IMR-90 (cell line): ENCODE measurements around the gene GLDC. TPM values are rescaled to one million over a fixed set of nuclear protein-coding genes. Genes with fewer than 3 reads are reported as not detected.

ENCODE experiments used
- ATAC-seq: fragments of 200-7000 bp; cut with Tn5 transposase; 2 replicates; pipeline ENCODE4 v1.9.1; 2020; ENCODE audit warnings: low read depth, mild to moderate bottlenecking, moderate library complexity
- BruUV-seq: library from RNA; stranded (reverse); fragments of 400-500 nt; replicated peaks from 2 replicates; lab custom pipeline; 2021; lab: Mats Ljungman, UMichigan
- CTCF ChIA-PET: fragments of 300-600 bp; formaldehyde crosslinking; extraction: SDS; loops from one replicate; lab custom pipeline; 2021; ENCODE audit warnings: antibody characterized with exemption; lab: Yijun Ruan, JAX
- POLR2A ChIA-PET: fragments of 300-600 bp; sonication (Branson Sonifier 250); formaldehyde crosslinking; loops from one replicate; lab custom pipeline; 2022; ENCODE audit warnings: antibody characterized with exemption; ENCODE audit not compliant: unreplicated experiment; lab: Charles Lee
- DNase-seq: peaks from one replicate; pipeline ENCODE4 v3.0.0; 2013
- H2AFZ ChIP-seq: replicated peaks from 2 replicates; pipeline ENCODE3; 2013; ENCODE audit warnings: low read length, mild to moderate bottlenecking; ENCODE audit not compliant: poor library complexity
- H2AK5ac ChIP-seq: 2 replicates; pipeline ENCODE4 v1.6.1; 2013; ENCODE audit warnings: low read depth, low read length, inconsistent platforms
- H2AK9ac ChIP-seq: replicated peaks from 2 replicates; pipeline ENCODE3; 2013; ENCODE audit warnings: mild to moderate bottlenecking, low read depth, low read length, moderate library complexity; ENCODE audit not compliant: poor library complexity
- H2BK120ac ChIP-seq: 2 replicates; pipeline ENCODE4 v1.6.1; 2013; ENCODE audit warnings: low read depth, low read length, inconsistent platforms
- H2BK15ac ChIP-seq: 3 replicates; pipeline ENCODE4 v1.6.1; 2013; ENCODE audit warnings: low read depth, low read length, inconsistent platforms
- H2BK20ac ChIP-seq: 2 replicates; pipeline ENCODE4 v1.6.1; 2013; ENCODE audit warnings: low read depth, mild to moderate bottlenecking, inconsistent platforms, low read length, moderate library complexity
- H2BK5ac ChIP-seq: 2 replicates; pipeline ENCODE4 v1.6.1; 2013; ENCODE audit warnings: mild to moderate bottlenecking, low read depth, low read length, inconsistent platforms; ENCODE audit not compliant: poor library complexity, severe bottlenecking
- H3K14ac ChIP-seq: replicated peaks from 2 replicates; pipeline ENCODE4 v1.6.1; 2013; ENCODE audit warnings: low read depth, low read length, inconsistent platforms
- H3K18ac ChIP-seq: 2 replicates; pipeline ENCODE4 v1.6.1; 2013; ENCODE audit warnings: low read depth, low read length, control low read depth
- H3K23ac ChIP-seq: 2 replicates; pipeline ENCODE4 v1.6.1; 2013; ENCODE audit warnings: low read depth, low read length, inconsistent platforms
- H3K27ac ChIP-seq: 2 replicates; pipeline ENCODE4 v1.5.1; 2013; ENCODE audit warnings: mild to moderate bottlenecking, control low read depth, low read length; ENCODE audit not compliant: insufficient read depth
- H3K27me3 ChIP-seq: 2 replicates; pipeline ENCODE4 v1.6.1; 2013; ENCODE audit warnings: low read length; ENCODE audit not compliant: control insufficient read depth, insufficient read depth
- H3K36me3 ChIP-seq: 2 replicates; pipeline ENCODE4 v1.6.1; 2013; ENCODE audit warnings: low read length, mixed read lengths; ENCODE audit not compliant: control insufficient read depth, insufficient read depth
- H3K4ac ChIP-seq: 2 replicates; pipeline ENCODE4 v1.6.1; 2013; ENCODE audit warnings: low read depth, low read length, inconsistent platforms
- H3K4me1 ChIP-seq: 2 replicates; pipeline ENCODE4 v1.6.1; 2013; ENCODE audit warnings: low read length, mixed read lengths; ENCODE audit not compliant: control insufficient read depth, insufficient read depth
- H3K4me2 ChIP-seq: 2 replicates; pipeline ENCODE4 v1.6.1; 2013; ENCODE audit warnings: low read depth, mild to moderate bottlenecking, control low read depth, low read length, moderate library complexity
- H3K4me3 ChIP-seq: 2 replicates; pipeline ENCODE4 v1.5.1; 2013; ENCODE audit warnings: low read depth, mild to moderate bottlenecking, control low read depth, low read length, moderate library complexity; ENCODE audit not compliant: insufficient read depth
- H3K56ac ChIP-seq: 2 replicates; pipeline ENCODE4 v1.6.1; 2013; ENCODE audit warnings: low read length, inconsistent platforms; ENCODE audit not compliant: insufficient read depth; ENCODE audit errors: extremely low read depth
- H3K79me1 ChIP-seq, 2 experiments: 2 replicates each; pipeline ENCODE4 v1.6.1; 2013; ENCODE audit warnings: low read length in 2 of 2, inconsistent platforms in 1 of 2, low read depth in 1 of 2
- H3K9ac ChIP-seq: 2 replicates; pipeline ENCODE4 v1.6.1; 2013; ENCODE audit warnings: low read depth, low read length, control low read depth
- H3K9me1 ChIP-seq: 2 replicates; pipeline ENCODE4 v1.6.1; 2013; ENCODE audit warnings: low read length, inconsistent platforms; ENCODE audit not compliant: insufficient read depth
- H3K9me3 ChIP-seq: 2 replicates; pipeline ENCODE4 v1.6.1; 2013; ENCODE audit warnings: low read length; ENCODE audit not compliant: control insufficient read depth, insufficient read depth
- H4K20me1 ChIP-seq: 2 replicates; pipeline ENCODE4 v1.6.1; 2013; ENCODE audit warnings: low read length, inconsistent platforms; ENCODE audit not compliant: insufficient read depth
- H4K5ac ChIP-seq: 2 replicates; pipeline ENCODE4 v1.6.1; 2013; ENCODE audit warnings: mild to moderate bottlenecking, low read depth, low read length, control low read depth
- H4K8ac ChIP-seq, 2 experiments: 2 replicates each; pipeline ENCODE4 v1.6.1; 2013; ENCODE audit warnings: low read depth in 2 of 2, low read length in 2 of 2, control low read depth in 1 of 2, inconsistent platforms in 1 of 2
- H4K91ac ChIP-seq: 2 replicates; pipeline ENCODE4 v1.6.1; 2013; ENCODE audit warnings: low read depth, low read length, inconsistent platforms; ENCODE audit not compliant: insufficient read depth
- BHLHE40 ChIP-seq: fragments of 150-350 bp; IDR thresholded peaks from 2 replicates; pipeline ENCODE4 v1.6.1; 2016; ENCODE audit warnings: mild to moderate bottlenecking, low read depth, low read length
- CEBPB ChIP-seq: IDR thresholded peaks from 2 replicates; pipeline ENCODE4 v1.6.1; 2012; ENCODE audit warnings: low read depth, low read length, improper control_type of control experiment
- CHD1 ChIP-seq: IDR thresholded peaks from 2 replicates; pipeline ENCODE4 v1.6.1; 2012; ENCODE audit warnings: low read depth, low read length, improper control_type of control experiment
- CTCF ChIP-seq: conservative IDR thresholded peaks from 2 replicates; pipeline ENCODE4 v1.5.1; 2012; ENCODE audit warnings: mild to moderate bottlenecking, low read depth, low read length, improper control_type of control experiment
- ELK1 ChIP-seq: fragments of 150-350 bp; IDR thresholded peaks from 2 replicates; pipeline ENCODE4 v1.6.1; 2016; ENCODE audit warnings: low read depth, mild to moderate bottlenecking, low read length, moderate library complexity, borderline replicate concordance
- FOS ChIP-seq: fragments of 150-350 bp; IDR thresholded peaks from 2 replicates; pipeline ENCODE4 v1.6.1; 2016; ENCODE audit warnings: low read depth, low read length
- MAFK ChIP-seq: IDR thresholded peaks from 2 replicates; pipeline ENCODE4 v1.6.1; 2012; ENCODE audit warnings: low read depth, low read length, improper control_type of control experiment
- MAZ ChIP-seq: IDR thresholded peaks from 2 replicates; pipeline ENCODE4 v1.6.1; 2012; ENCODE audit warnings: low read depth, mild to moderate bottlenecking, low read length, improper control_type of control experiment, moderate library complexity, borderline replicate concordance
- NFE2L2 ChIP-seq: fragments of 150-350 bp; IDR thresholded peaks from 2 replicates; pipeline ENCODE4 v1.6.1; 2016; ENCODE audit warnings: low read depth, mild to moderate bottlenecking, low read length
- POLR2A ChIP-seq: IDR thresholded peaks from 2 replicates; pipeline ENCODE4 v1.6.1; 2012; ENCODE audit warnings: mild to moderate bottlenecking, low read depth, low read length
- RAD21 ChIP-seq: IDR thresholded peaks from 2 replicates; pipeline ENCODE4 v1.6.1; 2012; ENCODE audit warnings: low read length, improper control_type of control experiment
- RCOR1 ChIP-seq: IDR thresholded peaks from 2 replicates; pipeline ENCODE4 v1.6.1; 2012; ENCODE audit warnings: mild to moderate bottlenecking, low read length, improper control_type of control experiment; ENCODE audit not compliant: insufficient replicate concordance
- RFX5 ChIP-seq: IDR thresholded peaks from 2 replicates; pipeline ENCODE4 v1.8.0; 2012; ENCODE audit warnings: low read depth, mild to moderate bottlenecking, low read length, moderate library complexity
- SMC3 ChIP-seq: fragments of 150-350 bp; IDR thresholded peaks from 2 replicates; pipeline ENCODE4 v1.6.1; 2016; ENCODE audit warnings: low read depth, mild to moderate bottlenecking, antibody characterized with exemption, low read length, moderate library complexity
- USF2 ChIP-seq: fragments of 150-350 bp; IDR thresholded peaks from 2 replicates; pipeline ENCODE4 v1.6.1; 2017; ENCODE audit warnings: mild to moderate bottlenecking, antibody characterized with exemption, low read length, low read depth
- WGBS, 2 experiments: methylation state at CpG; one replicate each; pipeline versions ENCODE4 v1.1.5 to v1.1.7; 2013; ENCODE audit warnings: missing lambda C conversion rate in 2 of 2; ENCODE audit not compliant: insufficient read length in 1 of 2; ENCODE audit errors: extremely low coverage in 2 of 2; 5-methylcytosine and 5-hydroxymethylcytosine counted together
- dilution Hi-C: fragments of 300-500 bp; cut with HindIII; formaldehyde crosslinking; loops from one replicate; pipeline ENCODE4 v1.14.3; 2018; ENCODE audit warnings: low sequenced_read_pairs; ENCODE audit not compliant: unreplicated experiment
- in situ Hi-C: fragments of 300-500 bp; cut with MboI; formaldehyde crosslinking; loops from 3 replicates; pipeline ENCODE4 v1.14.3; 2019; ENCODE audit warnings: low sequenced_read_pairs, inconsistent platforms, mixed read lengths
- intact Hi-C: fragments of 100-400 bp; cut with micrococcal nuclease; formaldehyde crosslinking; loops from 2 replicates; pipeline ENCODE4 v1.10.0; 2022
- polyA plus RNA-seq, 3 experiments: library from polyadenylated mRNA; depleted of rRNA; stranded (reverse); fragments of >200 nt; gene quantifications; 2 replicates each; pipeline ENCODE4 v1.2.3, GENCODE V29; 2012; ENCODE audit warnings: low replicate concordance in 1 of 3
- total RNA-seq: library from RNA; depleted of rRNA; stranded (reverse); fragments of >200 nt; gene quantifications from 2 replicates; pipeline ENCODE4 v1.2.3, GENCODE V29; 2012

GLDC gene
- total and polyA plus RNA-seq, 2 of the 4 experiments (the other 2 are of a cell fraction), result 0.36 to 0.50 TPM

- no peak for ATAC-seq
- Histone ChIP-seq H4K91ac (no peak overlapping the region), H3K27me3 (no peaks in the 10 kb centered on the region), H3K4ac (no peak overlapping the region), H4K20me1 (no peaks in the 10 kb centered on the region), H4K8ac (no peak overlapping the region), H3K9me1 (peaks cover 3% of the 10 kb centered on the region; the same call in 1 of the 2 replicates), H2AFZ (no peak overlapping the region), H2BK120ac (no peak overlapping the region), H3K23ac (no peak overlapping the region), H2BK20ac (no peak overlapping the region), H3K14ac (no peak overlapping the region), H2AK5ac (no peak overlapping the region), H3K18ac (no peak overlapping the region), H4K5ac (no peak overlapping the region), H3K4me1 (0 out of 2 replicates have a peak, but pooled peaks cover 2% of the 10 kb centered on the region), H3K9ac (no peak overlapping the region), H3K36me3 (no peaks in the 10 kb centered on the region), H3K79me1 (no peaks in the 10 kb centered on the region), H2BK15ac (no peak overlapping the region), H2BK5ac (no peak overlapping the region), H3K27ac (no peak overlapping the region), H3K9me3 (no peaks in the 10 kb centered on the region), H3K56ac (no peak overlapping the region), H3K4me2 (no peak overlapping the region), H2AK9ac (no peak overlapping the region), H3K4me3 (no peak overlapping the region)
- TF ChIP-seq RFX5, result no peak
- no peak for TF ChIP-seq MAZ
- no peak for TF ChIP-seq RCOR1
- no peak for TF ChIP-seq ELK1
- TF ChIP-seq NFE2L2, result no peak
- no peak for TF ChIP-seq CHD1
- no peak for TF ChIP-seq RAD21
- no peak for TF ChIP-seq CTCF
- no peak for TF ChIP-seq BHLHE40
- TF ChIP-seq USF2, result no peak
- no peak for TF ChIP-seq FOS
- no peak for TF ChIP-seq SMC3
- TF ChIP-seq MAFK, result no peak
- TF ChIP-seq CEBPB, result no peak
- TF ChIP-seq POLR2A, result no peak
- dilution Hi-C loops (no loop called here), intact Hi-C loops (no loop called here), in situ Hi-C loops (no loop called here)
- no peak for DNase-seq
- ChIA-PET CTCF (interaction anchor here (0.9 kb wide), 1 partner anchor 40 kb away, joined by 3 read pairs; no protein-coding TSS in a partner anchor), POLR2A (no interaction called here)
- WGBS, 2 experiments, result 72% methylated on average over 2 of the region's 3 CpGs; no CpG with 5 or more reads in 1 of the 2 experiments
- BruUV-seq, result no TSS peak
These were observed 109.9 kb downstream of the GLDC start for GRCh38 chr9:6535594-6535993.
